ENCODE data around the gene DEAF1.

Gene DEAF1

DNA sequence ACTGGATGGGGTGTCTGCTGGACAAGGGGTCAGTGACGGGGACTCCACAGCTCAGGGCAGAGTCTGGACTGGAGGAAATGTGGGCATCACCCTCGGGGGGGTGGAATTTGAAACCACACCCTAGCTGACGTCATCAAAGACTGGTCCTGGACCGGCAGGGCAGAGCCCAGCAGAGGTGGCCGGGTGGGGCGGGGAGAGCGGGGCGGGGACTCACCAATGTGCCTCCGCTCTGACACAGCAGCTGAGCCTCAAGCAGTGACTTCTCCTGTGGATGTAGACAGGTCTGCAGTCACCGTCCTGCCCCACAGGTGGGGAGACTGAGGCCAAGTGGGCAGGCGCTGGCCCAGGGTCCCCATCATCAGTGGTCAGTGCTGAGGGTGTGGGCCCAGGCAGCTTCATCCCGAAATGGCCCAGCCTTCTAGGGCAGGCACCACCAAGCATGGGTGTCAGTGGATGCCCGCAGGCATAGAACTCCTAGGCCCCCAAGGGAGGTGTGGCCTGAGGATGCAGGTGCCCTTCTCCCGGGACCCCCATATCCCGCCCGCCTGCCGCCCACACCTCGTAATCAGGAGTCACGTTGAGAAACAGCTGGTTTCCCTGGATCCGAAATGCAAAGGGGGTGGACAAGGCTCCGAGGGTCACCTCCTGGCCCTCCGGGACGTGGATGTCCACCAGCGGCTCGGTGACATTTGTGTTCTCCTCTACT, 70.9 kb downstream of the DEAF1 start:
- no peak for DNase-seq (ENCODE audit: low read depth in 2 of 2)

DNA sequence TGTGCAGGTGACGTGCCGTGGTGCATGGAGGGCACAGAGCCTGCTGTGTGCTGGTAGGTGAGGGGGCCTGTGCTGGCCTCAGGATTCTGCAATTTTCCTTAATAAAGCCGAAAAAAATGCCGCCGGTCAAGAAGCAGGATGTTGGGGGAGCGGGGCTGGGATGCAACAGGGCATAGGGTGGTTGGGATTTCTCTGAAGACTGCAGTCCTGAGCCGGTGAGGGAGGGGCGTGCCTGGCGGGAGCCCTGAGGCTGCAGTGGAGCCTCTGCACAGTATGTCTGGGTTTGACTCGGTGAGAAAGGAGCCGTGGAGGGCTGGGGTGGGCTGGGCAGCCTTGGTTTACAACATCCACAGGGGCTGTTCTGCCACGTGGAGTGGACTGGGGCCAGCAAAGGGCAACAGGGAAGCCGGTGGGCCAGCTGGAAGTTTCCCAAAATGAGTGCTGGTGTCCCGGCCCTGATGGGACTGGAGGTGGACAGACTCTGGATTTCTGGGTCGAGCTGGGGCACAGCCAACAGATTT, 71.6 kb downstream of the DEAF1 start:
- DNase-seq (ENCODE audit: low read depth in 2 of 2), result no peak

DNA sequence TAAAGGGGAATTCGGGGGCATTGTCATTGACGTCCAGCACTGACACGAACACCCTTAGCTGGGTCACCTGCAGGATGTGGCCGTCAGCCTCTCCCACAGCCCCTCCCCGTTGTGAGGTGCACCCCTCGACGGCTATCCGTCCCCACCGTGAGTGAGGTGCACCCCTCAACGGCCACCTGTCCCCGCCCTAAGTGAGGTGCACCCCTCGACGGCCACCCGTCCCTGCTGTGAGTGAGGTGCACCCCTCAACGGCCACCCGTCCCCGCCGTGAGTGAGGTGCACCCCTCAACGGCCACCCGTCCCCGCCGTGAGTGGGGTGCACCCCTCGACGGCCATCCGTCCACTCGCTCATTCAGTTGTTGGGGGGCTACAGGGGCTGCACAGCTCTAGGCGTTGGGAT, 73.2 kb downstream of the DEAF1 start:
- no peak for DNase-seq (ENCODE audit: low read depth in 2 of 2)

DNA sequence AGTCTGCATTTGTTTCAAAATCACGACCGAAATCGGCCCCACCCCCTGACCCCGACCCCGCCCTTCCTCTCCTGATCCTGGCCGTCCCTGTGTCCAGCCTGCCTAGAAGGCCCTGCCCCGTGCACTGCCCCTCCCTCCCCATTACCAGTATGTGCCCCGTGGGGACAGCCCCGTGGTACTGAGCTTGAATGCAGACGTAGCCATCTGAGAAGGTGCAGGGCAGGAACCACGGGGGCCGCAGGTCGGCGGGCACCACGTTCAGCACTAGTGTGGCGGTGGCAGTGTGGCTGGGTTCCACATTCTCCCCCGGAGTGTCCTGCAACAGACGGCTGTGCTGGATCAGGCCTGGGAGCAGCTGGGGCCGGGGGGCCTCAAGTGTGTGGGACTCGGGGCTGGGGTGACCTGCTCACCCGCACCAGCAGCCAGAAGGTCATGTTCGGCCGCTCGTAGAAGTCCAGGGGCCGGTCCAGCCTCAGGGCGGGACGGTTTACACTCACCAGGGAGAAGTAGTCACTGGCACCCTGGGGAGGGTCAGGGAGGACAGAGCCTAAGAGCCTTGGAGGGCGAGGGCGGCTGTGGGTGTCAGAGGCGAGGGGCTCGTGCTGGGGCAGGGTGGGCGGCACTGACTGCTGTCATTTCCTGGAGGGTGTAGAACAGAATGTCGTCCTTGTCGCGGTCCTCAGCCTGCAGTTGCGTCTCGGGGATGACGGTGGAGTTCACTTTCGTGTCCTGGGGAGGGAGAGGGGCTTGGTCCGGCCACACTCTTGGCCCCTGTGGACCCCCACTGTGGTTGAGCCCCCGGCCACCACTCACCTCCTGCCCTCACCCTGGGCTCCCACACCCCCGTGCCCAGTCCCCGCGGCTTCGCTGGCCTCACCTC, 73.8 kb downstream of the DEAF1 start:
- no peak for DNase-seq (ENCODE audit: low read depth in 2 of 2)

DNA sequence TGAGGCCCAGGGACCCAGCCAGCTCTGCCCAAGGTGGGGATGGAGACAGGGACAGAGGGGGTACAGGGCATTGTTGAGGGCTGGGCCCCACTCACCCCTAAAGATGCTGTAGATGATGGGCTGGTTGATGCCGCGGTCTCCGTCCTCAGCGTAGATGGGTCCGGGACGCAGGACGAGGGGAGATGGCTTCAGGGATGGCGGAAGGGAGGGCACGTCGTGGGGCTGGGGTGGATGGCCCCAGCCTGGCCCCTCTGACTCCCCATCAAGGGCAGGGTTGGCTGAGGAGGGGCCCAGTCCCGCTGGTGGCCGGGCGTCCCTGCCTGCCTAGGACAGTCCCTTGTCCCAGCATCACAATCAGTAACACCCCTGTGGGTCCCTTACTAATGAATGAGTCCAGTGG, 74.8 kb downstream of the DEAF1 start:
- DNase-seq (ENCODE audit: low read depth in 2 of 2), result no peak

DNA sequence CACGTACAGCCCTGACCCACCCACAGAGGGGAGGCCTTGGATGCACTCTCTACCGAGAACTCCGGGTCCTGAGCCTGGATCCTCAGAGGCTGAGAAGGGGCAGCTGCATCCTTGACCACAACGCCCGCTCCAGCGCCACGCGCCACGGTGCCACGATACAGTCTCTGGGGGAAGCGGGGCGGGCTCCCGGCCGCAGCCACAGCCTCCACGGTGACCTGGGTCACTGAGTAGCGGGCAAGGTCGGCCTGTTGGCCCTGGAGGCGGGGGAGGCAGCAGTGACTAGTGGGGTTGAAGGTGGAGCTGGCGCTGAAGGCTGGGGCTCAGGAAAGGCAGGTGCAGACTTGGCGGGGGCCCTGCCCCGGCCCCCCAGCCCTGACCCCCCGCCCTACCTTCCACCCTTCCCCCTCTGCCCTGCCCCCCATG, 75.4 kb downstream of the DEAF1 start:
- DNase-seq (ENCODE audit: low read depth in 2 of 2), result no peak

DNA sequence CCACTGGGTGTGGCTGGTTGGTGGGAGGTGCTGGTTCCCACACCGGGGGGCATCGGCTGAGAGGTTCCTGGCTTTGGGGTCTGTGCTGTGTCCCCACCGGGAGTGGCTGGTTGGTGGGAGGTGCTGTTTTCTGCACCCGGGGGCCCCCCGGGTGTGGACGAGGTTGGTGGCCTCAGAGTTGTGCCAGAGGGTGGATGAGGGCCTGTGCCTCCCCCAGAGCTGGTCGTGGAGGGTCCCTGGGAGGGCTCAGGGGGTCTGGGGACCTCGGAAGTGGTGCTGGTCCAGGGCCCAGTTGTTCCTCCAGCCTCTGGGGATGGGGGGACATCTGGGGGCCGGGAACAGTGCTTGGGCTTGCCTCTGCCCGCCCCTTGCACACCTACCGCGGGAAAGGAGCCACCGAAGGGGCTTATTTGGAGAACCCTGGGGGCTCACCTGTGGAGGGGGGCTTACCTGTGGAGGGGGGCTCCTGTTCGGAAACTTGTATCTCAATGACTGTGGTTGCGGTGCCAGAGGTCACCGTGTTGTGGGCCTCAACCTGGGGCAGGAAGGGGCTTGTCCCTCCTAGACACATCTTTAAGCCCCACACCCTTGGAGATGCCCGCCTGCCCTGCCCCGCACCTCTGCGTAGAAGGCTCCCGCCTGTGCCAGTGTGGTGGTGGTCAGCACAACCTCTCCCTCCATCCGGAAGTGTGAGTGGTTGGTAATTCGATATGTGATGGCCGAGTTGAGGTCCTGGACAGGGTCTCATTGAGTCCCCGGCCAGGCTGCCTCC, 76.0 kb downstream of the DEAF1 start:
- no peak for DNase-seq (ENCODE audit: low read depth in 2 of 2)

DNA sequence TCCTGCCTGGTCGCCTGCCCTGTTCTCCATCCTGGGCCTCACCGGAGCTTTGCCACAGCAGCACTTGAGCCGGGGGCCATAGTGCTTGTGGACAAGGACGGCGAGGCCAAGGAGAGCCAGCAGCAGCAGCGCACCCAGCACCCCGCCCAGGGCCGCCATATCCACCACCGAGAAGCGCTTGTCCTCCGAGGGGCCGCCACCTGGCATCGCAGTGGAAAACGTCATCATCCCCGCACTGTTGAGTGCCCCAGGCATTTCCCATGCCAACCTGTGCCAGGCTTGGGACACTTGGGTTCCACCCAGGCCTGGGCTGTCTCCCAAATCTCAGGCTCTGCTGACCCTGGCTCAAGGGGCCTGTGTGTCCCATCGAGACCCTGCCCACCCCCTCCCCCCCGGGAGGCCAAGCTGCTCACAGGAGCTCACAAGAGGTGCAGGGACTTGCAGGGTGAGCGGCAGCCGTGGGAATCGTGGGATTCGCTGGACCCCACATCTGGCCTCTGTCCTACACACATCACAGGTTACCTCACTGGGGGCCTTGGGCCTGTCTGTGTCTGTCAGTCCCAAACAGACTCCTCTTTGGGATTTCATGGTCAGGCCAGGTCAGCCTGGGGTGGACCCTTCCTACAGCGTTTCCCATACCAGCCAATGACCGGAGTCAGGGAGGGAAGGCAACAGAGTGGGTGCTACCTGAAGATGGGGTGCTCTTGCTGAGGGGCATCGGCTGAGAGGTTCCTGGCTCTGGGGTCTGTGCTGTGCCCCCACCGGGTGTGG, 76.9 kb downstream of the DEAF1 start:
- DNase-seq (ENCODE audit: low read depth in 2 of 2), result no peak

DNA sequence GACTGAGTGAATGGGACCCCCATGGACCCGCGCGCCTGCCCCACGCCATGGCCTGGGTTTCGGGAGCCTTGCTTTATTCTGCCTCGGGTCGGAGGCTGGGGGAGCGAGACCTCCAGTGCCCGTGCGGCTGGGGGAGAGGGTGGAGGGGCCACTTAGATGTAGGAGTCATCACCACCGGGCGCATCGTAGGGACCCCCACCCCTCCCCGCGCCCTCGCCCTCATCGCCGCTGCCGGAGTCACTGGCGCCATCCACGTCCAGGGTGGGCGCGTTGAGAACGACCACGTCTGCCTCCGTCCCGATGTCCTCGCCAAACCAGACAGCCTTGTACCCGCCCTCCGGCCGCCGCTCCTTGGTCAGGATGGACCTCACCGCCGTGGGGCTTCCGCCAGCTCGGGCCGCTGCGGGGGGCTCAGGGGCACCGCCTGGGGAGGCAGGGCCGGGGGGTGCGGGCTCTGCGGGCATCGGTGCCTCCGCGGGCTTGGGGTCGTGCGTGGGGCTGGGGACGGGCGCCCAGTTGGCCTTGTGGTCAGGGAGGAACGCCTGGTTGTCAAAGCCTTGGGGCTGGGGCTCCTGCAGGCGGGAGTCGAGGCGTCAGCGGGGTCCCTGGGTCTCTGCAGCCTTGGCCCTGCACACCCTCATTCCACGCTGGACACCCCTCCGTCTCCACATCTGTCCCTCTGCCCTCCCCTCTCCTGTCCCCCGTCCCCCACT, 77.7 kb downstream of the DEAF1 start:
- DNase-seq (ENCODE audit: low read depth in 2 of 2), result no peak

DNA sequence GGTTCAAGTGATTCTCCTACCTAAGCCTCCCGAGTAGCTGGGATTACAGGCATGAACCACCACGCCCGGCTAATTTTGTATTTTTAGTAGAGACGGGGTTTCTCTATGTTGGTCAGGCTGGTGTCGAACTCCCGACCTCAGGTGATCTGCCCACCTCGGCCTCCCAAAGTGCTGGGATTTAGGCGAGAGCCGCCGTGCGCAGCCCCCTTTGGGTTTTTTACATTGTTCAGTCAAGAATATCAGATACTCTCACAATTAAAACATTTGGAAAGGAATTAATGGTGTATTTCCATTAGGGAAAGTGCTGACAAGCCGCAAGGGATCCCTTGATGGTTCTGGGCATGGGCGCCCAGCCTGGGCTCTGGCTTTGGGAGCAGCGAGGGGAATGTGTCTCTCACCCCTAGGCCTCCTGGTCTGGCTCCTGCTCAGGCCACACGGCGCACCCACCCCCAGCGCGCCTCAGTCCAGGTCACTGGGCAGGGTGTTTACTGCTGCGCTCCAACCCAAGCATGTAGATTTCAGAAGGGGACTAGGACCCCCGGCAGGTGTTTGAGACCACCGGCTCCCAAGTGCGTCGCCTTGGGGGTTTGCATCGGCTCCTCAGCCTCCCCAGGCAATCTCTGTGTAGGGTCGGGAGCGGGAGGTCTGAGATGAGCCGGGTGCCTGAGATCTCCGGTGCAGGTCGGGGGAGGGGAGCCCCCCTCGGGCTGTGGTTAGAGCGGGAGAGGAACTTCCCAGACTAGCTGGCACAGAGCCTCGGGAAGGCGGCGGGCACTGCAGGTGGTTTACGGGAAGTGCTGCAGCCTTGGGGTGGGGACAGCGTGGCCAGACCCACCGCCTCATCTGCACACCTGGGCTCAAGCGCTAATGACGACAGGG, 78.5 kb downstream of the DEAF1 start:
- DNase-seq (ENCODE audit: low read depth in 2 of 2), result no peak

DNA sequence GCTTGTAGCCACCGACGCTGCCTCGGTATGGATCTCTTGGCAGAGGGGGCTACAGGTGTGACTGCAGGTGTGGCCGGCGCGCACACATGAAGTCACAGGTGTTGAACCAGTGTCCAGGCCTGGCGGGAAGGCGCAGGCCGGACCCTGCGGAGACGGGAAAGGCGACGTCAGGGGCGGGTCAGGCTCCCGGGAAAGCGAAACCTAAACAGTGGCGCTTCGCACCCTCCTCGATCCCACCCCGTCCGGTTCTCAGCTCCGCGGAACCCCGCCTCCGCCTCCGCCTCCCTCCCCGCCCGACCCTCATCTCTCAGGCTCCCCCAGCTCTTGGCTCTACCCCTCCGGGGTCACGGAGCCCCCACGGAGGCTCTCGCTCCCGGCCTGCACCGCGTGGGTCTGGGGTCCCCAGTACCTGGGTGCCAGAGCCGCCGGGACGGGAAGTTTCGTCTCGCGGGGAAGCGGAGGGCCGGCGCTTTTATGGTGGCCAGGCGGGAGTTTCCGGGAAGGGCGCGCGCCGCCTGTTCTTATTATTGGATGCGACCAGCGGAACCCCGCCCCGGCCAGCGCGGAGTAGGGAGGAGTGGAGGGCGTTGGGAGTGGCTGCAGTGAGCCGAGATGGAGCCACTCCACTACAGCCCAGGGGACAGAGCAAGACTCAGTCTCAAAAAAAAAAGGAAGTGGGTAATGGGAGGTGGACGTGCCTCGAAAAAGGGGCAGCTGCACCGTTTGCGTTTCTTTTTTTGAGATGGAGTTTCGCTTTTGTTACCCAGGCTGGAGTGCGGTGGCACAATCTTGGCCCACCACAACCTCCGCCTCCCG, 79.3 kb downstream of the DEAF1 start, which contains the start of gene IRF7:
IRF7 (minus strand) TSS at position 447 of the 816 bp plus-strand sequence. CDS start 586 bp downstream, outside the sequence.
- DNase-seq (ENCODE audit: low read depth in 2 of 2), result peak; percentile 76 to 82

DNA sequence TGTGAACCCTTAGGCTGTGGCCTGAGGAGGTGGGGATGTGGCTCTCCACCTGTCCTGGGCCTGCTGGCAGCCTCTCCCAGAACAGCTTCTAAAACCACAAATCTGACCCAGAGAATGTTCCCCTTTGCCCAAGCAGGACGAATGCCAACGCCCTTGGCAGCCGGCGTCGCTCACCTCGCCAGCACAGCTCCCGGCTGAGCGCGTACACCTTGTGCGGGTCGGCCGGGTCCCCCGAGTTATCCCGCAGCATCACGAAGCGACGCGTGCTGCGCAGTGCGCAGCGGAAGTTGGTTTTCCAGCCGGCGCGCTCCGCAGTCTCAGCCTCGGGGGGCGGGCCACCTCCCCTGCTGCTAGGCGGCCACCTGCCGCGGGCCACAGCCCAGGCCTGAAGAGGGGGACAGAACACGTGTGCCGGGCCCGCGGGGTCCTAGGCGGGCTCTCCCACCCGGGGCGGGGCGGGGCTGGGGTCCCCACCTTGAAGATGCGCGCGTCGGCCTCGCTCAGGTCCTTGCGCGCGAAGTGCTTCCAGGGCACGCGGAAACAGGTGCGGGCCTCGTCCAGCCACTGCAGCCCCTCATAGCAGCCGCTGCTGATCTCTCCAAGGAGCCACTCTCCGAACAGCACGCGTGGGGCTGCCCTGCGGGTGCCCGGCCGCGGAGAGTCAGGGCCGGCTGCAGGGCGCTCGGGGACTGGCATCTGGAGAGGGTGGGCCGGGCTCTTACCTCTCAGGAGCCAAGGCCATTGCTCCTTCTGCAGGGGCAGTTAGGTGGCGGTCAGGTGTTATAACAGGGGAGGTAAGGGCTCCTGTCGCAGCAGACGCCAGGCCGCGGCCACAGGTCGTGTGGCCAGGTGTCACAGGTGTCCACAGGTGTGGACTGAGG, 80.2 kb downstream of the DEAF1 start:
- DNase-seq (ENCODE audit: low read depth in 2 of 2), result no peak

DNA sequence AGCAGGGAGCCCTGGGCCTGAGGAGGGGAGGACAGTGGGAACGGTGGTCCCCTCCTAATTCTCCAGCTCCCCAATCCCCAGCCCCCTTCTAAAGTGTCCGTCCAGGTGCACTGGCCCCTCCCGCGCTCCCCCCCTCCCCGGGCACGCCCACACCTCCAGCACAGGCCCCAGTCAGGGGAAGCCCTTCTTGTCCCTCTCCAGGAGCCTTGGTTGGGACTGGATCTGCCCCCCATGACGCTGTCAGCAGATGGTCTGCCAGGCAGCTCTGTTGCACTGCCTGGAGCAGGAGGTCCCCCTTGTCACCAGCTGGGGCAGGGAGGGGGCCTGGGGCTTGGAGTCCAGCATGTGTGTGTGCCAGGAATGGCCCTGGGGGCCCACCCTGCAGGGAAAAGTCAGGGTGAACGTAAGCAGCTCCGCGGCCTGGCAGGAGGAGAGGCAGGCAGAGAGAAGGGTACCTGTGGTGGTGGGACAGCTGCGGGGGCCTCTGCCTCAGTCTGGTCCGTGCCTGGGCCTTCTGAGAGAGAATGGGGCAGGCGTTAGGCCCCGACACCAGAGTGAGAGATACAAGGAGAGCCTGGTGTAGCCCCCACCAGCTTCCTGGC, 80.9 kb downstream of the DEAF1 start:
- no peak for DNase-seq (ENCODE audit: low read depth in 2 of 2)

DNA sequence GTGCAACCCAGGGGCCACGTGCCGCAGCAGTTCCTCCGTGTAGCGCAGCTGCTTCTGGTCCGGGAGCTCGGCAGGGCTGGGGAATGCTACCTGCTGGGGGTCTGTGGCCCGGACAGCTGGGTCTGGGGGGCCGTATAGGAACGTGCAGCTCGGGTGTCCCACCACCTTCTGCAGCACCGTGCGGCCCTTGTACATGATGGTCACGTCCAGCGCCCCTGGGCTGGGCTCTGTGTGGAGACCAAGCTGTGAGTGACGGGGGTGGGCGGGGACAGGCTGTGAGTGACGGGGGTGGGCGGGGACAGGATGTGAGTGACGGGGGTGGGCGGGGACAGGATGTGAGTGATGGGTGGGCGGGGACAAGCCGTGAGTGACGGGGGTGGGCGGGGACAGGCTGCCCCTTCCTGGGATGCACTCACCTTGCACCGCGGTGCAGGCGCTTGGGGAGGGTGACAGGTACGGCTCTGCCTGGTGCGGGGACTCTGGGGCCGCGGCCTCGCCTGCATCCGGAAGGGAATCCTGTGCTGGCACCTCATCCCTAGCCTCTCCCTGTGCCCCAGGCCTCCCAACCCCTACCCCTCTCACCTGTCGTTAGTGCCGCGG, 81.6 kb downstream of the DEAF1 start:
- DNase-seq (ENCODE audit: low read depth in 2 of 2), result peak; percentile 62 to 73

DNA sequence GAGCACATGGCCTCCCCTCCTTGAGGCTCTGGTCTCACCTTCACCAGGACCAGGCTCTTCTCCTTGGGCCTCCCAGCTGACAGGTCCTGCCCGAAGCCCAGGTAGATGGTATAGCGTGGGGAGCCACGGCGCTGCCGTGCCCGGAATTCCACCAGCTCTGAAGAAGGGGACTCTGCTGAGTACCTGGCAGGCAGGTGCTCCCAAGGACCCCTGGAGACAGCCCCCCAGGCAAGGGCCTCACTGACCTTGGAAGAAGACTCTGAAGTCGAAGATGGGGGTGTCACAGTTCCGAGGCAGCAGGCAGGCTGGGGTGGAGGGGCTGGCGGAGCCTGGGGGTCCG, 82.1 kb downstream of the DEAF1 start:
- no peak for DNase-seq (ENCODE audit: low read depth in 2 of 2)

DNA sequence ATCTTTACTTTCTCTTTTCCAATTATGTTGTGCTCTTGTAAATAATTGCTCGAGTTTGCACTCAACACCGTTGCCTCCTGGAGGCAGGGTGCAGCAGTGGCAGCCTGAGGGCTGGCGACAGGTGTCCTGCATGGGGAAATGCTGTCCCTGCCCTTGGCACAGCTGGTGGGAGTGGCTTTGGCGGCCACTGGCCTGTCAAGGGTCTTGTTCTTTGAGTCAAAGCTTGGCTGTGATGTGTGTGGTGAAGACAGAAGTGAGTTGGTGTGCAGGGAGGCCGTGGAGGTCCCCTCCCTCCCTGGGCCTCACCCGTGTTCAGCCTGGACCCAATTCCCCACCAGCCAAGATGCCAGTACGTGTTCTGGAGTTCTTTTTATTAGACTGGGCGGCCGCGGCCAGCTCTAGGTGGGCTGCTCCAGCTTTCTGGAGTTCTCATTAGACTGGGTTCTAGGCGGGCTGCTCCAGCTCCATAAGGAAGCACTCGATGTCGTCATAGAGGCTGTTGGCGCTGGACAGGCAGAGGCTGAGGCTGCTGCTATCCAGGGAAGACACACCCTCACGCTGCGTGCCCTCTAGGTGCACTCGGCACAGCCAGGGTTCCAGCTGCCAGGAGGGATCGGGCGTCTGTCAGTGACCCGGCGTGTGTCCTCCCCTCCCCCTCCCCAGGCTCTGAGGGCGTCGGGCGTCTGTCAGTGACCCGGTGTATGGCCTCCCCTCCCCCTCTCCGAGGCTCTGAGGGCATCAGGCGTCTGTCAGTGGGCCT, 82.6 kb downstream of the DEAF1 start:
- no peak for DNase-seq (ENCODE audit: low read depth in 2 of 2)

Measured in stimulated activated CD8-positive, alpha-beta memory T cell treated with anti-CD3 and anti-CD28 coated beads, Interleukin-2, amount 100 ng/mL, for 1 hour (primary cell).